PC-3 (cell line): ENCODE measurements around the gene CCDC142. TPM values are rescaled to one million over a fixed set of nuclear protein-coding genes. Genes with fewer than 3 reads are reported as not detected.

Experiments
- ATAC-seq: fragments of 200-7000 bp; cut with Tn5 transposase; 2 replicates; pipeline ENCODE4 v1.9.1; 2020; ENCODE audit warnings: mild to moderate bottlenecking, moderate library complexity
- BruUV-seq: library from RNA; stranded (reverse); fragments of 400-500 nt; replicated peaks from 2 replicates; lab custom pipeline; 2021; lab: Mats Ljungman, UMichigan
- CTCF ChIA-PET: fragments of 300-600 bp; sonication (Branson Sonifier 250); formaldehyde crosslinking; loops from one replicate; lab custom pipeline; 2022; ENCODE audit warnings: antibody characterized with exemption; lab: Charles Lee
- POLR2A ChIA-PET: fragments of 300-600 bp; sonication (Branson Sonifier 250); formaldehyde crosslinking; loops from one replicate; lab custom pipeline; 2022; ENCODE audit warnings: antibody characterized with exemption; ENCODE audit not compliant: unreplicated experiment; lab: Charles Lee
- DNase-seq: peaks from one replicate; pipeline ENCODE4 v3.0.0-alpha.2; 2015
- H2AFZ ChIP-seq: fragments of 300-600 bp; sonication (generic); 2 replicates; pipeline ENCODE4 v1.6.0; 2016; ENCODE audit warnings: antibody characterized with exemption, low read length
- H3F3A ChIP-seq: fragments of 300-600 bp; sonication (generic); one replicate; pipeline ENCODE4 v1.6.0; 2017; ENCODE audit warnings: antibody characterized with exemption, low read length, control low read depth, mild to moderate bottlenecking; ENCODE audit not compliant: unreplicated experiment
- H3K27ac ChIP-seq: fragments of 300-600 bp; sonication (generic); 2 replicates; pipeline ENCODE4 v1.5.1; 2016; ENCODE audit warnings: mild to moderate bottlenecking, low read length
- H3K27me3 ChIP-seq: fragments of 300-600 bp; sonication (generic); 2 replicates; pipeline ENCODE4 v1.6.1; 2016; ENCODE audit warnings: low read length, mixed read lengths
- H3K36me3 ChIP-seq: fragments of 300-600 bp; sonication (generic); 2 replicates; pipeline ENCODE4 v1.6.1; 2016; ENCODE audit warnings: low read depth, mixed run types, low read length, mixed read lengths
- H3K4me1 ChIP-seq: fragments of 300-600 bp; sonication (generic); 2 replicates; pipeline ENCODE4 v1.5.1; 2016; ENCODE audit warnings: low read length; ENCODE audit not compliant: insufficient read depth
- H3K4me2 ChIP-seq: fragments of 300-600 bp; sonication (generic); 2 replicates; pipeline ENCODE4 v1.6.0; 2016; ENCODE audit warnings: low read length
- H3K4me3 ChIP-seq: fragments of 300-600 bp; sonication (generic); 2 replicates; pipeline ENCODE4 v1.5.1; 2016; ENCODE audit warnings: mild to moderate bottlenecking, low read length, mixed read lengths
- H3K79me2 ChIP-seq: fragments of 300-600 bp; sonication (generic); 2 replicates; pipeline ENCODE4 v1.6.1; 2017; ENCODE audit warnings: low read length, mixed read lengths
- H3K9ac ChIP-seq: fragments of 300-600 bp; sonication (generic); 2 replicates; pipeline ENCODE4 v1.6.0; 2016; ENCODE audit warnings: mild to moderate bottlenecking, low read length
- H3K9me2 ChIP-seq: fragments of 300-600 bp; sonication (generic); replicated peaks from 2 replicates; pipeline ENCODE4 v1.6.1; 2016; ENCODE audit warnings: mixed run types, low read length, mixed read lengths
- H3K9me3 ChIP-seq: fragments of 300-600 bp; sonication (generic); 2 replicates; pipeline ENCODE4 v1.6.1; 2016; ENCODE audit warnings: low read length, mixed read lengths
- H4K20me1 ChIP-seq: fragments of 300-600 bp; sonication (generic); 2 replicates; pipeline ENCODE4 v1.6.1; 2016; ENCODE audit warnings: low read length, mixed read lengths
- CTCF ChIP-seq: fragments of 300-600 bp; sonication (generic); conservative IDR thresholded peaks from 2 replicates; pipeline ENCODE4 v1.5.1; 2017; ENCODE audit warnings: antibody characterized with exemption, low read depth, mild to moderate bottlenecking, low read length
- EZH2 ChIP-seq: fragments of 300-600 bp; sonication (generic); IDR thresholded peaks from one replicate; pipeline ENCODE4 v1.6.1; 2017; ENCODE audit warnings: antibody characterized with exemption, mild to moderate bottlenecking, low read length; ENCODE audit not compliant: unreplicated experiment
- EZH2phosphoT487 ChIP-seq: fragments of 300-600 bp; sonication (generic); IDR thresholded peaks from 2 replicates; pipeline ENCODE4 v1.6.1; 2018; ENCODE audit warnings: mild to moderate bottlenecking, antibody characterized with exemption, low read length, borderline replicate concordance
- intact Hi-C: fragments of 100-400 bp; cut with micrococcal nuclease; formaldehyde crosslinking; loops from 2 replicates; pipeline ENCODE4 v1.9.0; 2023
- total RNA-seq: library from RNA; depleted of rRNA; stranded (reverse); fragments of >200 nt; gene quantifications from 2 replicates; pipeline ENCODE4 v1.2.3, GENCODE V29; 2014

CCDC142 gene
- total RNA-seq, 1 experiment from 2014 or later: 14.7 TPM

GRCh38 chr2:74531666-74532065 lies 48.9 kb upstream of the CCDC142 start:
- ChIA-PET CTCF (interaction anchor here (0.6 kb wide), 1 partner anchor 49 kb away, joined by 5 read pairs; the partner anchor contains the start of genes CCDC142 and TTC31), POLR2A (no interaction called here)
- Histone ChIP-seq H3F3A (no peaks in the 10 kb centered on the region), H3K36me3 (peaks cover 22% of the 10 kb centered on the region), H3K27ac (no peak overlapping the region), H3K4me2 (peak overlapping the region; percentile 96), H3K9ac (no peak overlapping the region), H4K20me1 (0 out of 2 replicates have a peak, but pooled peaks cover 7% of the 10 kb centered on the region), H2AFZ (no peak overlapping the region), H3K9me3 (no peaks in the 10 kb centered on the region), H3K4me3 (peak overlapping the region; percentile 93; the same call in 1 of the 2 replicates), H3K4me1 (peaks cover 20% of the 10 kb centered on the region), H3K9me2 (no peaks in the 10 kb centered on the region), H3K79me2 (peaks cover 43% of the 10 kb centered on the region), H3K27me3 (no peaks in the 10 kb centered on the region)
- DNase-seq: no peak
- no peak for TF ChIP-seq EZH2
- TF ChIP-seq CTCF: no peak
- TF ChIP-seq EZH2phosphoT487: no peak
- BruUV-seq: no TSS peak
- ATAC-seq: no peak
- intact Hi-C loops: loop anchor here (5.0 kb wide), 1 partner anchor 56 kb away; no protein-coding TSS in a partner anchor

GRCh38 chr2:74530239-74531187 lies 47.7 kb upstream of the CCDC142 start:
- H3K79me2 ChIP-seq: peaks cover 43% of the 10 kb centered on the region

More at GRCh38 chr2:74530239-74531187, 47.7 kb upstream of the CCDC142 start:
- H3F3A ChIP-seq: no peaks in the 10 kb centered on the region
- intact Hi-C loops: loop anchor here (5.0 kb wide), 1 partner anchor 57 kb away; no protein-coding TSS in a partner anchor
- H2AFZ ChIP-seq: peak overlapping the region; percentile 78
- CTCF ChIA-PET: interaction anchor here (0.6 kb wide), 1 partner anchor 129 kb away, joined by 4 read pairs; no protein-coding TSS in a partner anchor
- 0 out of 2 replicates have a peak, but pooled peaks cover 7% of the 10 kb centered on the region for H4K20me1 ChIP-seq
- peaks cover 20% of the 10 kb centered on the region for H3K4me1 ChIP-seq
- no peaks in the 10 kb centered on the region for H3K27me3 ChIP-seq
- ATAC-seq (peak; percentile 8), DNase-seq (peak; percentile 38)
- no peak overlapping the region for H3K27ac ChIP-seq
- no peaks in the 10 kb centered on the region for H3K9me3 ChIP-seq
- peak overlapping the region; percentile 96 for H3K4me2 ChIP-seq
- TSS peak; percentile 32 for BruUV-seq
- H3K4me3 ChIP-seq: peak overlapping the region; percentile 93
- TF ChIP-seq EZH2phosphoT487 (no peak), EZH2 (no peak), CTCF (no peak)
- peaks cover 33% of the 10 kb centered on the region for H3K36me3 ChIP-seq
- peak overlapping the region; percentile 98 for H3K9ac ChIP-seq
- no peaks in the 10 kb centered on the region for H3K9me2 ChIP-seq
- POLR2A ChIA-PET: interaction anchor here (0.5 to 0.7 kb wide), 2 partner anchors 13 to 46 kb away, joined by 3 read pairs; no protein-coding TSS in a partner anchor
